Left kidney (tissue), 2 donors: ENCODE measurements around the gene DGKB. TPM values are rescaled to one million over a fixed set of nuclear protein-coding genes. Genes with fewer than 3 reads are reported as not detected.
"Not testable (repeated sequence)": the region's sequence is repeated elsewhere in the genome, so short reads cannot be mapped to it uniquely, and the experiment has no call there.

ENCODE experiments used
- DNase-seq: peaks from one replicate; pipeline ENCODE4 v3.0.0-alpha.2; 2013
- polyA plus RNA-seq: library from polyadenylated mRNA; unstranded; fragments of 120-200 nt; gene quantifications from one replicate; pipeline ENCODE4 v1.2.1, GENCODE V29; 2013; ENCODE audit not compliant: insufficient read length

The DGKB gene
- polyA plus RNA-seq, 1 donor = 3.6 TPM

GRCh38 chr7:14289957-14290356 is 612.6 kb downstream of the DGKB start:
- DNase-seq = no peak

GRCh38 chr7:14288701-14289100 is 613.9 kb downstream of the DGKB start:
- DNase-seq = no peak

GRCh38 chr7:14287398-14287797 is 615.2 kb downstream of the DGKB start:
- no peak for DNase-seq

GRCh38 chr7:14286036-14286435 is 616.5 kb downstream of the DGKB start:
- DNase-seq = no peak

GRCh38 chr7:14279065-14279871 is 623.3 kb downstream of the DGKB start:
- not testable (repeated sequence) for DNase-seq

GRCh38 chr7:14275356-14275755 is 627.2 kb downstream of the DGKB start:
- no peak for DNase-seq

GRCh38 chr7:14271441-14271840 is 631.1 kb downstream of the DGKB start:
- DNase-seq = no peak

- no peak for DNase-seq
Measured at GRCh38 chr7:14270099-14270498, 632.5 kb downstream of the DGKB start.

- DNase-seq = no peak
Measured at GRCh38 chr7:14260011-14260410, 642.5 kb downstream of the DGKB start.

- DNase-seq = no peak
Measured at GRCh38 chr7:14258861-14259260, 643.7 kb downstream of the DGKB start.

- no peak for DNase-seq
Measured at GRCh38 chr7:14258441-14258840, 644.1 kb downstream of the DGKB start.

GRCh38 chr7:14252458-14252857 is 650.1 kb downstream of the DGKB start:
- no peak for DNase-seq

- DNase-seq = no peak
Measured at GRCh38 chr7:14242175-14242574, 660.4 kb downstream of the DGKB start.

- no peak for DNase-seq
Measured at GRCh38 chr7:14236834-14237233, 665.7 kb downstream of the DGKB start.

- DNase-seq = no peak
Measured at GRCh38 chr7:14235056-14235455, 667.5 kb downstream of the DGKB start.

GRCh38 chr7:14233868-14234369 is 668.6 kb downstream of the DGKB start:
- no peak for DNase-seq

- peak; percentile 25 for DNase-seq
Measured at GRCh38 chr7:14233076-14233867, 669.3 kb downstream of the DGKB start.

- DNase-seq = no peak
Measured at GRCh38 chr7:14229047-14229446, 673.5 kb downstream of the DGKB start.

GRCh38 chr7:14228341-14228740 is 674.2 kb downstream of the DGKB start:
- no peak for DNase-seq

- no peak for DNase-seq
Measured at GRCh38 chr7:14226126-14226525, 676.4 kb downstream of the DGKB start.

GRCh38 chr7:14219125-14219524 is 683.4 kb downstream of the DGKB start:
- no peak for DNase-seq

GRCh38 chr7:14218338-14218737 is 684.2 kb downstream of the DGKB start:
- DNase-seq = no peak

GRCh38 chr7:14209896-14210484 is 692.6 kb downstream of the DGKB start:
- no peak for DNase-seq
